HUES64 (cell line): ENCODE data around the gene POLA2.
"Not testable (repeated sequence)": the region's sequence is repeated elsewhere in the genome, so short reads cannot be mapped to it uniquely, and the experiment has no call there.

Experiments
- H3K27ac ChIP-seq: 2 replicates; pipeline ENCODE4 v1.7.0; 2013; ENCODE audit warnings: low read depth, low read length, inconsistent platforms
- H3K27me3 ChIP-seq: 2 replicates; pipeline ENCODE4 v1.6.1; 2013; ENCODE audit warnings: mild to moderate bottlenecking, low read length; ENCODE audit not compliant: insufficient read depth
- H3K36me3 ChIP-seq: 2 replicates; pipeline ENCODE4 v1.6.1; 2013; ENCODE audit warnings: mild to moderate bottlenecking, low read length; ENCODE audit not compliant: insufficient read depth
- H3K4me1 ChIP-seq: 2 replicates; pipeline ENCODE4 v1.6.1; 2013; ENCODE audit warnings: mild to moderate bottlenecking, low read length, moderate library complexity; ENCODE audit not compliant: insufficient read depth
- H3K4me3 ChIP-seq: 2 replicates; pipeline ENCODE4 v1.5.1; 2013; ENCODE audit warnings: mild to moderate bottlenecking, low read length, moderate library complexity
- H3K9ac ChIP-seq: 2 replicates; pipeline ENCODE4 v1.6.1; 2013; ENCODE audit warnings: mild to moderate bottlenecking, low read depth, low read length
- H3K9me3 ChIP-seq: 2 replicates; pipeline ENCODE4 v1.6.1; 2013; ENCODE audit warnings: low read depth, low read length; ENCODE audit not compliant: insufficient read depth
- whole genome bisulfite sequencing: fragments of 150-250, 120-280 bp; methylation state at CpG from one replicate; pipeline ENCODE4 v1.1.7; 2013; ENCODE audit warnings: missing lambda C conversion rate; 5-methylcytosine and 5-hydroxymethylcytosine counted together

POLA2 gene

GRCh38 chr11:65243797-65244196 lies 18.0 kb upstream of the POLA2 start:
- Histone ChIP-seq H3K9me3 (no peaks in the 10 kb centered on the region), H3K27me3 (no peaks in the 10 kb centered on the region)

GRCh38 chr11:65245046-65245445 lies 16.7 kb upstream of the POLA2 start:
- not testable (repeated sequence) for H3K36me3 ChIP-seq, H3K27me3 ChIP-seq, H3K9ac ChIP-seq, H3K4me1 ChIP-seq, H3K4me3 ChIP-seq, H3K9me3 ChIP-seq, H3K27ac ChIP-seq
- WGBS: 96% methylated on average over 8 of the region's 8 CpGs

More at GRCh38 chr11:65243797-65244196, 18.0 kb upstream of the POLA2 start:
- Histone ChIP-seq H3K9ac (no peak overlapping the region), H3K4me1 (no peaks in the 10 kb centered on the region; the same call in 1 of the 2 replicates), H3K4me3 (no peak overlapping the region), H3K36me3 (no peaks in the 10 kb centered on the region), H3K27ac (peak overlapping the region; percentile 3; the same call in 1 of the 2 replicates)
- 35% methylated on average over 4 of the region's 4 CpGs for WGBS

- no peaks in the 10 kb centered on the region for H3K36me3 ChIP-seq
- no peaks in the 10 kb centered on the region; the same call in 1 of the 2 replicates for H3K4me1 ChIP-seq
- H3K9me3 ChIP-seq: no peaks in the 10 kb centered on the region
- H3K9ac ChIP-seq: no peak overlapping the region
- H3K27me3 ChIP-seq: no peaks in the 10 kb centered on the region
- WGBS: 86% methylated on average over 5 of the region's 5 CpGs
- H3K27ac ChIP-seq: no peak overlapping the region
- no peak overlapping the region for H3K4me3 ChIP-seq
Observed at GRCh38 chr11:65246506-65246905, 15.3 kb upstream of the POLA2 start.

GRCh38 chr11:65248184-65248710 lies 13.5 kb upstream of the POLA2 start:
- not testable (repeated sequence) for H3K36me3 ChIP-seq, H3K4me1 ChIP-seq, H3K9ac ChIP-seq, H3K9me3 ChIP-seq, H3K4me3 ChIP-seq, H3K27me3 ChIP-seq, H3K27ac ChIP-seq
- WGBS: 84% methylated on average over 9 of the region's 9 CpGs

GRCh38 chr11:65251476-65251875 lies 10.3 kb upstream of the POLA2 start:
- 92% methylated on average over 9 of the region's 9 CpGs for WGBS
- Histone ChIP-seq H3K36me3 (no peaks in the 10 kb centered on the region), H3K4me1 (no peaks in the 10 kb centered on the region), H3K9me3 (no peaks in the 10 kb centered on the region), H3K27ac (no peak overlapping the region), H3K9ac (no peak overlapping the region), H3K4me3 (no peak overlapping the region), H3K27me3 (no peaks in the 10 kb centered on the region)

- H3K27ac ChIP-seq: no peak overlapping the region
- H3K27me3 ChIP-seq: no peaks in the 10 kb centered on the region
- H3K36me3 ChIP-seq: no peaks in the 10 kb centered on the region
- no peaks in the 10 kb centered on the region for H3K9me3 ChIP-seq
- H3K4me3 ChIP-seq: no peak overlapping the region
- no peaks in the 10 kb centered on the region for H3K4me1 ChIP-seq
- no peak overlapping the region for H3K9ac ChIP-seq
- WGBS: 91% methylated on average over 6 of the region's 6 CpGs
Observed at GRCh38 chr11:65254724-65255123, 7.0 kb upstream of the POLA2 start.

- 92% methylated on average over 5 of the region's 5 CpGs for WGBS
- Histone ChIP-seq H3K27me3 (no peaks in the 10 kb centered on the region), H3K27ac (no peak overlapping the region), H3K36me3 (no peaks in the 10 kb centered on the region), H3K9me3 (no peaks in the 10 kb centered on the region), H3K4me1 (peaks cover 5% of the 10 kb centered on the region; the same call in 1 of the 2 replicates), H3K4me3 (no peak overlapping the region), H3K9ac (no peak overlapping the region)
Observed at GRCh38 chr11:65258988-65259387, 2.8 kb upstream of the POLA2 start.

GRCh38 chr11:65260302-65260701 lies 1.5 kb upstream of the POLA2 start:
- no peaks in the 10 kb centered on the region for H3K9me3 ChIP-seq
- H3K4me3 ChIP-seq: no peak overlapping the region
- no peak overlapping the region for H3K27ac ChIP-seq
- H3K9ac ChIP-seq: no peak overlapping the region
- H3K36me3 ChIP-seq: peaks cover 5% of the 10 kb centered on the region; the same call in 1 of the 2 replicates
- no peaks in the 10 kb centered on the region for H3K27me3 ChIP-seq
- 98% methylated on average over 16 of the region's 17 CpGs for WGBS
- peaks cover 5% of the 10 kb centered on the region; the same call in 1 of the 2 replicates for H3K4me1 ChIP-seq

- no peaks in the 10 kb centered on the region for H3K27me3 ChIP-seq
- peak overlapping the region; percentile 92 for H3K9ac ChIP-seq
- WGBS: 69% methylated on average over 26 of the region's 26 CpGs
Observed at GRCh38 chr11:65260756-65261590, 789 bp upstream of the POLA2 start.

GRCh38 chr11:65262381-65262680 lies 569 bp downstream of the POLA2 start:
- WGBS: 3% methylated on average over 16 of the region's 16 CpGs
- Histone ChIP-seq H3K4me1 (peaks cover 5% of the 10 kb centered on the region; the same call in 1 of the 2 replicates), H3K4me3 (peak overlapping the region; percentile 86), H3K36me3 (peaks cover 24% of the 10 kb centered on the region), H3K9ac (peak overlapping the region; percentile 92), H3K27ac (peak overlapping the region; percentile 74; the same call in 1 of the 2 replicates), H3K9me3 (no peaks in the 10 kb centered on the region), H3K27me3 (no peaks in the 10 kb centered on the region)

More at GRCh38 chr11:65260756-65261590, 789 bp upstream of the POLA2 start:
- H3K36me3 ChIP-seq: peaks cover 11% of the 10 kb centered on the region
- peak overlapping the region; percentile 29 for H3K27ac ChIP-seq
- H3K4me1 ChIP-seq: peaks cover 5% of the 10 kb centered on the region; the same call in 1 of the 2 replicates
- no peaks in the 10 kb centered on the region for H3K9me3 ChIP-seq
- peak overlapping the region; percentile 86 for H3K4me3 ChIP-seq

- peaks cover 28% of the 10 kb centered on the region for H3K36me3 ChIP-seq
- H3K4me3 ChIP-seq: peak overlapping the region; percentile 86
- no peaks in the 10 kb centered on the region for H3K9me3 ChIP-seq
- peaks cover 5% of the 10 kb centered on the region; the same call in 1 of the 2 replicates for H3K4me1 ChIP-seq
- peak overlapping the region; percentile 92 for H3K9ac ChIP-seq
- H3K27me3 ChIP-seq: no peaks in the 10 kb centered on the region
- no peak overlapping the region for H3K27ac ChIP-seq
- WGBS: 80% methylated on average over 6 of the region's 6 CpGs
Observed at GRCh38 chr11:65262776-65263175, 1.0 kb downstream of the POLA2 start.
